GM21360 (cell line): ENCODE measurements around the gene NR2F1-AS1.

Source experiments
- ATAC-seq: cut with Tn5 transposase; IDR thresholded peaks from one replicate; pipeline ENCODE4 v1.9.1; 2021; ENCODE audit warnings: mild to moderate bottlenecking, moderate library complexity; ENCODE audit not compliant: unreplicated experiment

NR2F1-AS1 gene

DNA sequence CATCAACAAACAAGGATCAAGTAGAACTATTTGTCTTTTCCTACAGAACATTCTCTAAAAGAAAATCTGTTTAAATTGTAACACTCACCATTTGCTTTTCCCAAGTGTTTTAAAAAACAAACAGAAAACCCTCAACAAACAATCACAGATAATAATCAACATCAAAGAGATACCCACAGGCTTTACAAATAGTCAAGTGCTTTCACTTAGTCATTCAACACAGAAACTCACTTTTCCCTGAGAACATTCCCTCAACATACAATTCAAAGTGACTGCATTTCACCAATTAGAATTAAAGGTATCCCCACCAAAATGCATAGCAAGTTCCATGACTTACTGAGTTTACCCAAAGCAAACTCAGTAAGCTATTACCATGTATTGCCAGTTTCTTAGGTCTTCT, 144.9 kb downstream of the NR2F1-AS1 start:
- no peak for ATAC-seq

GRCh38 chr5:93433422-93433821, 147.6 kb downstream of the NR2F1-AS1 start:
- no peak for ATAC-seq

DNA sequence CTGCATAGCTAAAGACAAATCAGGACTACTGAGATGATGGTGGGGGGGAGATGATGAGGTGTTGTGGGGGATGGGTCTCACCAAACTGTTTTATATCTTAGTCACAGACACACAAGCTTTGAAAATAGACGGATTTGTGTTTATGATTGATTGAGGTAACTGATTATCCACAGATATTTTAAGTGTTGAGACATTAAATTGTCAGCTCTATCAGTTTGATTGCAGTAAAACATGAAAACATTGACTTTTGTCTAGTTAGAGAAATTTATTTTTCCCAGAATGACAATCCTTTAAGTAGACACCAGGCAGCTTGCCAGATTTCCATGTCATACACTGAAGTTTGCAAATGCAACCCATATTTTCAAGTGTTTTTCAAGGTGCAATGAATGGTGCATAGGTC, 149.8 kb downstream of the NR2F1-AS1 start:
- ATAC-seq: no peak

GRCh38 chr5:93430673-93431199, 150.3 kb downstream of the NR2F1-AS1 start:
- ATAC-seq: no peak

GRCh38 chr5:93430118-93430517, 150.9 kb downstream of the NR2F1-AS1 start:
- no peak for ATAC-seq

GRCh38 chr5:93428868-93429267, 152.2 kb downstream of the NR2F1-AS1 start:
- ATAC-seq: no peak

DNA sequence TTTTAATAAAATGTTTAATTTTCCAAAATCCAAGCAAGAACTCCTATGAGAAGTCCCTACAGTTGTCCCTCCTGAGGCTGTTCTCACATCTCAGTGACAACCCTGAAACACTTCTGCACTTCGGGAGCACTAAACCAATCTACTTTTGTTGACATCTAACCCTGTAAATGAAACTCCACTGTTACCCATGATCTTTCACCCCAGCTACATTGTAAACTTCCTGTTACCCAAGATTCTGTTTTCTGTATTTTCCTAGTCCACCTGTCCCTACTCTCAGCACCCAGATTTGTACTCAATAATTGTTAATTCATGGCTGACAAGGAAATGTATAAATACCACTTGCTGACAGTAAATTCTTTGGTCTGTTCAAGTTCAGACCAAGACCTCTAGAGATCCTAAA, 153.7 kb downstream of the NR2F1-AS1 start:
- no peak for ATAC-seq

- ATAC-seq: no peak
Observed at GRCh38 chr5:93425096-93425495, 155.9 kb downstream of the NR2F1-AS1 start.

DNA sequence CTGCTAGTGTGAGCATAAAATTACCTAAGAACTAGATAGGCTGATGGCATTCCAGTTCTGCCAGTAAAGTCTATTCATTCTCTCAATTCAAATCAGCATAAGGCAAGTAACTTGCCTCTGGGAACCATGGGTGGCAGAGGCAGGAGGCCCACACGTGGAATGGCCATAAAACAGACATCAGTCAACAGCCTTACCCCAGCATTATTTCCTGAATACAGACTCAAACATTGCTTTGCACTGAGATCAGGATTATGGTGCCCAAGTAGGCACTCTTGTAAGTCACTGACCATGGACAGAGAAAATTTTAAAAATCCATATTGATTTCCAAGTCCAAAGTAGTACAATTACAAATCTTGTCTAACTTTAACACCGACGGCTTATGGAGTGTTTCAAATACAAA, 157.7 kb downstream of the NR2F1-AS1 start:
- ATAC-seq: no peak

- ATAC-seq: no peak
Observed at GRCh38 chr5:93422652-93423280, 158.3 kb downstream of the NR2F1-AS1 start.

DNA sequence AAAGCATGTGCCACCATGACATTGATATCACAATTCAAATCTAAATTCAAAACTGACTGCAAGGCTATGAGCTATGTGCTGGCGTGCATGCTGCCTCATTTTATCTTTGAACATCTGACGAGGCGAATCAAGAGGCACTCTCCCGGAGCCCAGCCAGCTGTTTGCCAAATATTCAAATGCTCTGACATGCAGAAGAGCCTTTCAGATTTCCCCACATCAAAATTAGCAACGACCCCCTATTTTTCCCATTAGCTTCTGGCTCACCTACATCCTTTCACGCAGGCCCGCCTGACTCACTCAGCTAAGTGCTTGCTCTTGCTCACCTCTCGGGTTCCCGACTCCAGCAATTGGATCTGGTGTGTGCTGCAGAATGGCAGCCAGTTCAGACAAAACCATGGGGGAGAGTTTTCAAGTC, 159.0 kb downstream of the NR2F1-AS1 start:
- no peak for ATAC-seq

DNA sequence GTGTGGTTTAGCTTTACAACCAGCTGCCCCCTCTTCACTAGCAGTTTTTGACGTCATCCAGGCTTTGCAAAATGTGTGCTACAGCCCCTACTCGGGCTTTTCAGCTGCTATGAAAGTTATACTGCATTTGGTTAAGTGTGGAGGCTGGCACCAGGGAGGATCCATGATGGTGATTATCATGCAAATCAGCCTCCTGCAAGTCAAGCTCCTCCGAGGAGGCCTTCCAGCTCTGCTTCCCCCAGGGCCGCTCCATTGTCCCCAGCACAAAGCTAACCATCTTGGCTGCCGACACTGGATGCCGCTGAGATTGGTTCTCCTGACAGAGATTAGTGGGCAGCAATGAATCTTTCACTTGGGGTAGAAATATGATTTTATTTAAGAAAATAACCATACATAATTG, 159.6 kb downstream of the NR2F1-AS1 start:
- ATAC-seq: no peak

DNA sequence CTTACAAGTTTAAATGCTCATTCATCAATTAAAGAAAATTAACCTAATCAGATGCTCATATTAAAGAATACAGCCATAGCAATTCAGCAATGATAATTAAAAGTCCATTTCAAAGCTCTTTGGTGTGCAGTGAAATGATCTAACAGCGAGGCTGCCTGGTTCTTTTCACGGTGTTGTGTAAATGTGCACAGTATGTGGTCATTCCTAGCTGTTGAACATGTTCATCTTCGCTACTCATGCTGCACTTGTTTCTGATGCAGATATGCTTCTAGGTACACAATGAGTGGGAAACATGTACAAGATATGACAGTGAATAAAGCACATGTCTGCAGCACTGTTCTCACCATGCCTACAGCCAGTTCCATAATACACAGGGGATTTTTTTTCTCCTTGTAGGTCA, 163.5 kb downstream of the NR2F1-AS1 start:
- ATAC-seq: no peak

- ATAC-seq: no peak
Observed at GRCh38 chr5:93415819-93416218, 165.2 kb downstream of the NR2F1-AS1 start.

DNA sequence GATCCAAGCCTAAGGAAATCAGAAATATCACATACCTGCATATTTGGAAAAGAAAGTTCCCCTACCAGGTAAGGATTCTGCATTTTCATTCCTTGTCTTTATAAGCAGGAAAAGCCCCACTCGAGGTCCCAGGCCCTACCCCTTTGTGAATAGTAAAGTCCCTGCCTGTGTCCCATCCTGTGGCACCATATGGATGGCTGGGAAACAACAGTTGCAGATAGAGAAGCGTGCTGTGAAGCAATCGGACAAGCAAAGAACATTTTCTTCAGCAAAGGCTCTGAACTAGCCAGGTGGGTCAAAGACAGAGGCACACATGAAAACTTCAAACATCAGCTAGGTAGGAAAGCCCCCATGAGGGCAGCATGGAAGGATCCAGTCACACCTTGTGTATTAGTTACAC, 169.3 kb downstream of the NR2F1-AS1 start:
- no peak for ATAC-seq

GRCh38 chr5:93409691-93410090, 171.3 kb downstream of the NR2F1-AS1 start:
- ATAC-seq: no peak

GRCh38 chr5:93407454-93407853, 173.6 kb downstream of the NR2F1-AS1 start:
- no peak for ATAC-seq

- ATAC-seq: no peak
Observed at GRCh38 chr5:93406971-93407401, 174.0 kb downstream of the NR2F1-AS1 start.

GRCh38 chr5:93404246-93404645, 176.8 kb downstream of the NR2F1-AS1 start:
- no peak for ATAC-seq

GRCh38 chr5:93403141-93403928, 177.7 kb downstream of the NR2F1-AS1 start:
- ATAC-seq: no peak

- ATAC-seq: no peak
Observed at GRCh38 chr5:93402451-93402850, 178.6 kb downstream of the NR2F1-AS1 start.

GRCh38 chr5:93401634-93402213, 179.3 kb downstream of the NR2F1-AS1 start:
- ATAC-seq: no peak
